K562 (cell line): ENCODE measurements around the gene RAI1. TPM values are rescaled to one million over a fixed set of nuclear protein-coding genes. Genes with fewer than 3 reads are reported as not detected.

Experiments
- BMI1 ChIP-seq: fragments of 150-350 bp; IDR thresholded peaks from 2 replicates; pipeline ENCODE4 v1.6.1; 2014; ENCODE audit warnings: low read length
- CREB3L1 ChIP-seq: fragments of 450-650 bp; IDR thresholded peaks from 2 replicates; pipeline ENCODE4 v1.6.1; 2014; ENCODE audit warnings: low read depth, mild to moderate bottlenecking, moderate library complexity, borderline replicate concordance
- MITF ChIP-seq: IDR thresholded peaks from 2 replicates; pipeline ENCODE4 v1.6.1; 2014; ENCODE audit warnings: antibody characterized with exemption
- POLR2A ChIP-seq: fragments of 450-650 bp; conservative IDR thresholded peaks from 2 replicates; pipeline ENCODE4 v1.6.1; 2016
- PTBP1 ChIP-seq: fragments of 200-400 bp; formaldehyde crosslinking; IDR thresholded peaks from 2 replicates; pipeline ENCODE4 v1.6.1; 2017; ENCODE audit warnings: low read depth, low read length
- TCF7L2 ChIP-seq: fragments of 150-350 bp; IDR thresholded peaks from 2 replicates; pipeline ENCODE4 v1.6.1; 2016; ENCODE audit warnings: low read depth, mild to moderate bottlenecking, low read length, moderate library complexity
- ZFPM2 ChIP-seq: fragments of 250-450 bp; sonication (Bioruptor Pico); IDR thresholded peaks from 2 replicates; pipeline ENCODE4 v1.5.1; 2022; ENCODE audit warnings: mild to moderate bottlenecking
- ZNF280A ChIP-seq: fragments of 450-650 bp; IDR thresholded peaks from 2 replicates; pipeline ENCODE4 v1.6.1; 2018; ENCODE audit warnings: mild to moderate bottlenecking, low read depth; ENCODE audit not compliant: partially characterized antibody
- ZNF282 ChIP-seq: sonication (generic); formaldehyde crosslinking; IDR thresholded peaks from 2 replicates; pipeline ENCODE4 v1.8.1; 2023; ENCODE audit warnings: missing genetic modification reagents
- polyA plus RNA-seq, 8 experiments: library from polyadenylated mRNA; depleted of rRNA in 4 of 8; stranded (reverse) in 5 of 8; unstranded in 3 of 8; fragments of >200 nt; fragmentation: Nextera tagmentation in 2 of 8; fragmentation: Illumina TruSeq in 1 of 8; extraction: Ambion mirVana in 2 of 8; extraction: Trizol in 1 of 8; gene quantifications; 2 replicates each; pipeline versions ENCODE4 v1.2.1 to v1.2.3, GENCODE V29; 2011 to 2014; ENCODE audit warnings: inconsistent platforms in 1 of 8, missing spikeins in 1 of 8
- total RNA-seq, 7 experiments: library from RNA; depleted of rRNA in 6 of 7; stranded (reverse); fragments of >200 nt in 6 of 7; fragmentation: Illumina TruSeq in 2 of 7; extraction: Trizol in 2 of 7; gene quantifications; 2 replicates each; pipeline versions ENCODE4 v1.2.1 to v1.2.3, GENCODE V29; 2011 to 2021; ENCODE audit warnings: low replicate concordance in 1 of 7
- TF ChIP-seq, protein P1 (sequence below): sonication (generic); formaldehyde crosslinking; IDR thresholded peaks from 2 replicates; pipeline ENCODE4 v1.8.0; 2023; ENCODE audit warnings: mild to moderate bottlenecking, missing genetic modification reagents
- TF ChIP-seq, protein P2 (sequence below): fragments of 250-450 bp; sonication (Bioruptor Pico); IDR thresholded peaks from 2 replicates; pipeline ENCODE4 v1.5.0; 2020; ENCODE audit warnings: mild to moderate bottlenecking, borderline replicate concordance

RAI1 gene
- total and polyA plus RNA-seq, 9 of the 15 experiments (the other 6 are each of a cell fraction or from before 2014, with no cell fraction given), result 0.68 to 19.9 (median 5.5) TPM

DNA sequence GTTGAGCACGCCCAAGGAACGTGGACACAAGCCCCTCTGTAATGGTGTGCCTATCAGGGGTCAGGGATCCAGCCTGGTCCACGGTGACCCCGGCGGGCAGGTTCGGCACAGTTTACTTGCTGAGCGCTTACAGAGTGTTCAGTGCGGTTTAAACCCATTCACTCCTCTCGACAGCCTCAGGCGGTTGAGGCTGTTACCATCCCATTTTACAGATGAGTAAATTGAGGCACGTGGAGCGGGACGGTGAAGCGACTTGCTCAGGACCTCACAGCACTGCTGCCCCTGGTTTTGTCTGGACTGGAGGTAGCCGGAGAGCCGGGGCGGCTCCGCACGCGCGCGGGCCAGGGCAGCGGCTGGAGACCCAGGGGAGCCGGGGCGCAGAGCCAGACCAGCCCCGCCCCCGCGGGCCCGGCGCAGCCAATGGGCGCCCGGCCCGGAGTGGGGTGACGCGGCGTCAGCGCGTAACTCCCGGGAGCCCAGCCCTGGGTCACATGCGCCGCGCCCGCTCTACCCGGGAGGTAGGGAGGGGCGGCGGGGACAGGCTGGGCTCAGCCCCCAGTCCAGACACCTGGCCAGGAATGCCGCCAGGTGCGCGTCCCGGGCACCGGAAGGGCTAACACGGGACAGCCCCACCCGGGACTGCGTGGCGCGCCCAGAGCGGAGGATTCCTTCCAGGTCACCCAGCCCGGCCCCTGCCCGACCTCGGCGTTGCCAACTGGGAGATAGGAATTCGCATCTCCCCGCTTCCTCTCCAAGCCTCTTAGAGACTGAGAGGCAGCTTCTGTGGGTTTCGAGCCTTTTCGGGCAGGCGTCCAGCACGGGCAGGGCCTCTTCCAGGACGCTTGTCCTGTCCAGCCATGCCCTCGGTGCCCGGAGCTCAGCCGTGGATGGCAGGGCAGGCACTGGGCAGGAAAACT lies 158.8 kb downstream of the RAI1 start (continued):
- TF ChIP-seq, protein P1, sequence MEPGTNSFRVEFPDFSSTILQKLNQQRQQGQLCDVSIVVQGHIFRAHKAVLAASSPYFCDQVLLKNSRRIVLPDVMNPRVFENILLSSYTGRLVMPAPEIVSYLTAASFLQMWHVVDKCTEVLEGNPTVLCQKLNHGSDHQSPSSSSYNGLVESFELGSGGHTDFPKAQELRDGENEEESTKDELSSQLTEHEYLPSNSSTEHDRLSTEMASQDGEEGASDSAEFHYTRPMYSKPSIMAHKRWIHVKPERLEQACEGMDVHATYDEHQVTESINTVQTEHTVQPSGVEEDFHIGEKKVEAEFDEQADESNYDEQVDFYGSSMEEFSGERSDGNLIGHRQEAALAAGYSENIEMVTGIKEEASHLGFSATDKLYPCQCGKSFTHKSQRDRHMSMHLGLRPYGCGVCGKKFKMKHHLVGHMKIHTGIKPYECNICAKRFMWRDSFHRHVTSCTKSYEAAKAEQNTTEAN, result 0 out of 2 replicates have a peak, but pooled peaks have one; percentile 48
- TF ChIP-seq, protein P2, sequence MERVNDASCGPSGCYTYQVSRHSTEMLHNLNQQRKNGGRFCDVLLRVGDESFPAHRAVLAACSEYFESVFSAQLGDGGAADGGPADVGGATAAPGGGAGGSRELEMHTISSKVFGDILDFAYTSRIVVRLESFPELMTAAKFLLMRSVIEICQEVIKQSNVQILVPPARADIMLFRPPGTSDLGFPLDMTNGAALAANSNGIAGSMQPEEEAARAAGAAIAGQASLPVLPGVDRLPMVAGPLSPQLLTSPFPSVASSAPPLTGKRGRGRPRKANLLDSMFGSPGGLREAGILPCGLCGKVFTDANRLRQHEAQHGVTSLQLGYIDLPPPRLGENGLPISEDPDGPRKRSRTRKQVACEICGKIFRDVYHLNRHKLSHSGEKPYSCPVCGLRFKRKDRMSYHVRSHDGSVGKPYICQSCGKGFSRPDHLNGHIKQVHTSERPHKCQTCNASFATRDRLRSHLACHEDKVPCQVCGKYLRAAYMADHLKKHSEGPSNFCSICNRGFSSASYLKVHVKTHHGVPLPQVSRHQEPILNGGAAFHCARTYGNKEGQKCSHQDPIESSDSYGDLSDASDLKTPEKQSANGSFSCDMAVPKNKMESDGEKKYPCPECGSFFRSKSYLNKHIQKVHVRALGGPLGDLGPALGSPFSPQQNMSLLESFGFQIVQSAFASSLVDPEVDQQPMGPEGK (CRISPR knock-in tag), result no peak
- peak; percentile 60; the same call in 1 of the 2 replicates for TF ChIP-seq CREB3L1
- TF ChIP-seq TCF7L2, result no peak
- no peak; the same call in none of the 2 replicates for TF ChIP-seq MITF
- peak; percentile 93 for TF ChIP-seq POLR2A
- no peak for TF ChIP-seq ZNF282
- TF ChIP-seq PTBP1, result 0 out of 2 replicates have a peak, but pooled peaks have one; percentile 54
- TF ChIP-seq ZFPM2 (CRISPR knock-in tag), result no peak
- no peak for TF ChIP-seq BMI1
- TF ChIP-seq ZNF280A, result no peak
